Body of pancreas (tissue), 4 donors: Measurements from ENCODE around the gene ATP1B2. TPM values are rescaled to one million over a fixed set of nuclear protein-coding genes. Genes with fewer than 3 reads are reported as not detected.
A peak's percentile ranks its signal among the peaks of the same experiment; 100 is the strongest.

Experiments
- ATAC-seq: fragments of 150-250 bp; one replicate; pipeline ENCODE4 v1.9.1; 2016
- DNase-seq, 4 donors: peaks; one replicate each; pipeline ENCODE4 v3.0.0-alpha.2; 2019
- H3K27ac ChIP-seq, 4 donors: fragments of 200-600 bp; sonication (generic); 1 replicate in 3 of 4; 2 replicates in 1 of 4; pipeline versions ENCODE4 v1.5.1 to v1.6.1; 2016 to 2019; ENCODE audit warnings: mild to moderate bottlenecking in 1 of 4, mixed read lengths in 1 of 4, moderate library complexity in 1 of 4
- H3K27me3 ChIP-seq, 2 donors: fragments of 200-600 bp; sonication (generic); one replicate each; pipeline ENCODE4 v1.6.0; 2016; ENCODE audit warnings: mild to moderate bottlenecking in 1 of 2
- H3K36me3 ChIP-seq, 2 donors: fragments of 200-600 bp; sonication (generic); replicated peaks in 1 of 2; 2 replicates each; pipeline ENCODE4 v1.5.1; 2016; ENCODE audit warnings: low read depth in 2 of 2; ENCODE audit not compliant: insufficient read depth in 1 of 2
- H3K4me1 ChIP-seq: fragments of 200-600 bp; sonication (generic); one replicate; pipeline ENCODE4 v1.6.0; 2016
- H3K4me3 ChIP-seq, 2 donors: fragments of 200-600 bp; sonication (generic); 1 replicate in 1 of 2; 2 replicates in 1 of 2; pipeline ENCODE4 v1.5.1; 2016 to 2019
- H3K9me3 ChIP-seq, 3 donors: fragments of 200-600 bp; sonication (generic); 1 replicate in 2 of 3; 2 replicates in 1 of 3; pipeline ENCODE4 v1.5.1; 2016
- CTCF ChIP-seq, 7 experiments: fragments of 450-650 bp in 4 of 7; fragments of 200-600 bp in 3 of 7; sonication (generic) in 3 of 7; IDR thresholded peaks; one replicate each; pipeline ENCODE4 v1.5.1; 2016 to 2019; ENCODE audit warnings: antibody characterized with exemption in 7 of 7
- POLR2A ChIP-seq, 3 donors: fragments of 450-650 bp; IDR thresholded peaks; one replicate each; pipeline ENCODE4 v1.6.1; 2016; ENCODE audit warnings: antibody characterized with exemption in 3 of 3, mild to moderate bottlenecking in 2 of 3
- WGBS, 2 donors: methylation state at CpG; one replicate each; pipeline ENCODE4 v1.1.5; 2017; 5-methylcytosine and 5-hydroxymethylcytosine counted together
- intact Hi-C: fragments of 100-400 bp; cut with DNase I; formaldehyde crosslinking; loops from one replicate; pipeline ENCODE4 v1.15.1; 2023
- total RNA-seq, 2 donors: library from RNA; depleted of rRNA; stranded (reverse); fragments of >200 nt; gene quantifications; one replicate each; pipeline ENCODE4 v1.1.0, GENCODE V29; 2016

ATP1B2 gene
- 1 to 10 TPM in 1 of 2 donors, under 1 TPM in 1; 0.78 to 1.3 TPM for total RNA-seq

DNA sequence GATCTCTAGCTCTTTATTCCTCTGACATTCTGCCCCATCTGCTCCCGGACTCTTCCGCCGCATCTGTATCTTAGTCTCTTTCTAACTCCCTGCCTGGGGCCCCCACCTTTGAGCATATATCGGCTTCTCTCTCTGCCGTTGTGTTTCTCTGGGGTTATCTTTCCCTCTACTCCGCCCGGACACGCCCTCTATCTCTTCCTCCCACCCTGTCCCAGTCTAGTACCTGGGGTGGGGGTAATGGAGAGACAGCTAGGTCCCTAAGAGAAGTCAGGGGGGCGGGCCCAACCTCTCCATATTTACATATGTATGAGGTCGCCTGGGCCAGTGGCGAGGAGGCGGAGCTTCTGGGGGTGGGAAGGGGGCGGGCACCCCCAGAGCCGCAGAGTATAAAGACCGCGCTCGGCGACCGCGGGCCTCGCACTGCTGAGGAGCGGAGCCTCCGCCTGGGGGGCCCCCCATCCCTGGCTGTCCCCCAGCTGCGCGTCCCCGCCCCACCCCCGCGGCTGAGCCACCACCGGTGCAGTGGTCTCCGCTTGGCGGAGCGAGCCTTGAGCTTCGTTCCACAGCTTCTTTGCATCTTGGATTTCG is at the start of gene ATP1B2:
Gene ATP1B2, plus strand, starts transcription at position 418 of the 588 bp plus-strand sequence. CDS start 593 bp downstream, outside the sequence.
- Histone ChIP-seq H3K9me3 (no peaks in the 10 kb centered on the region), H3K4me3 (peak within 1 kb of the TSS; percentile 10 to 39), H3K27ac (no peak within 1 kb of the TSS), H3K36me3 (no peaks in the 10 kb centered on the region), H3K4me1 (peaks cover 21% of the 10 kb centered on the region), H3K27me3 (peaks cover 0 to 13% of the 10 kb centered on the region in 2 donors)
- intact Hi-C loops: no loop called here
- no peak for TF ChIP-seq CTCF (IDR thresholded peaks at IDR 0.05)
- peak in 1 of 3 donors; percentile 12 for TF ChIP-seq POLR2A (IDR thresholded peaks at IDR 0.05)
- ATAC-seq (peak; percentile 82), DNase-seq (peak; percentile 64 to 84 (median 80))
- WGBS, 2 donors: 1 to 2% methylated on average over 14 to 34 of the region's 34 CpGs

DNA sequence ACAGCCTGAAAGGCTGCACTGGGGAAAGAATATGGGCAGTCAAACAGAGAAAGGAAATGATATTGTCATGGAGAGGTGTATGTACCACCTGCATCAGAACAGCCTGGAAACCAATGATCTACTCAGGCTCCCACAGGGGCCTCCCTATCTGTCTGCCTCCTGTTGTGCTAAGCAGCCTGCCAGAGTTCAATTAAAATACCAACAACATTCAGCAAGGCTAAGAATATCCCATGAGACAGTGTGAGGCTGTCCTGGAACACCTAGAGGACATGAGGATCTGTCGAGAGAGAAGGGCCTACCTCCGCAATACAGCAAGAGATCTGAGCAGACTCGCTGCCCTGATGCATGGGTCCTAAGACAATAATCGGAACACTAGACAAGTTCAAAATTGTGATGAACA is 44.4 kb upstream of the ATP1B2 start:
- ATAC-seq: no peak
- intact Hi-C loops: no loop called here
- H3K27me3 ChIP-seq: no peaks in the 10 kb centered on the region
- 93 to 98% methylated on average over 4 of the region's 4 CpGs for WGBS, 2 donors
- peaks cover 6% of the 10 kb centered on the region for H3K4me1 ChIP-seq
- DNase-seq: no peak
- H3K27ac ChIP-seq: no peak overlapping the region
- H3K9me3 ChIP-seq: no peaks in the 10 kb centered on the region
- no peak for TF ChIP-seq CTCF (IDR thresholded peaks at IDR 0.05)
- TF ChIP-seq POLR2A (IDR thresholded peaks at IDR 0.05): no peak
- H3K4me3 ChIP-seq: no peak overlapping the region
- H3K36me3 ChIP-seq: peaks cover 0 to 16% of the 10 kb centered on the region in 2 donors

- intact Hi-C loops: no loop called here
- ATAC-seq (no peak), DNase-seq (no peak)
- no peak overlapping the region for H3K4me3 ChIP-seq
- H3K4me1 ChIP-seq: peaks cover 34% of the 10 kb centered on the region
- H3K36me3 ChIP-seq: no peaks in the 10 kb centered on the region
- 96 to 100% methylated on average over 2 of the region's 2 CpGs for WGBS, 2 donors
- no peak overlapping the region for H3K27ac ChIP-seq
- no peak for TF ChIP-seq CTCF (IDR thresholded peaks at IDR 0.05)
- no peaks in the 10 kb centered on the region for H3K9me3 ChIP-seq
- no peaks in the 10 kb centered on the region for H3K27me3 ChIP-seq
Measured at GRCh38 chr17:7610641-7611040, 40.1 kb upstream of the ATP1B2 start.

GRCh38 chr17:7611635-7612293 is 39.0 kb upstream of the ATP1B2 start:
- Histone ChIP-seq H3K27ac (no peak overlapping the region), H3K36me3 (no peaks in the 10 kb centered on the region), H3K27me3 (no peaks in the 10 kb centered on the region), H3K4me1 (peaks cover 34% of the 10 kb centered on the region), H3K4me3 (no peak overlapping the region), H3K9me3 (no peaks in the 10 kb centered on the region)
- DNase-seq: no peak
- no peak for TF ChIP-seq POLR2A (IDR thresholded peaks at IDR 0.05)
- TF ChIP-seq CTCF (IDR thresholded peaks at IDR 0.05): no peak
- intact Hi-C loops: no loop called here
- 34 to 42% methylated on average over 3 of the region's 3 CpGs for WGBS, 2 donors
- ATAC-seq: no peak

DNA sequence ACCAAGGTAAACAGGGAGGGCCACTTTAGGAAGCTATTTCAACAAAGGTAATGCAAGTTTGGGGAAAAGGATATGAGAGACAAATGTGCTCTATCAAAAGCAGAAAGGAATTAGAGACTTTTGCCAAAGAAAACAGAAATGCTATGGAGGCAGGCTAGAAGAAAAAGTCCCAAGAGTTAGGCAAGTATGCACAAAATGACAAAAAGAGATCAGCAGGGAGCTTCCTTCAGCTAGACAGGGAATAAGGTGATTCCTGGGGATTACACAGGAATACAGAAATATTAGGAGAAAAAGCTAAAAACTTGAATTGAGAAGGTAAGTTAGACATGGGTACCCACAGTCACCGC is 38.5 kb upstream of the ATP1B2 start:
- ATAC-seq: no peak
- intact Hi-C loops: no loop called here
- no peaks in the 10 kb centered on the region for H3K36me3 ChIP-seq
- no peak overlapping the region for H3K27ac ChIP-seq
- no peak for DNase-seq
- no peaks in the 10 kb centered on the region for H3K27me3 ChIP-seq
- H3K9me3 ChIP-seq: no peaks in the 10 kb centered on the region
- H3K4me1 ChIP-seq: peaks cover 34% of the 10 kb centered on the region
- no peak for TF ChIP-seq POLR2A (IDR thresholded peaks at IDR 0.05)
- whole genome bisulfite sequencing, 2 donors: 91 to 92% methylated on average over 1 of the region's 1 CpG
- H3K4me3 ChIP-seq: no peak overlapping the region
